Stimulated activated naive B cell treated with anti-CD40 and anti-IgM and Interleukin-4, amounts not matched to agents 10 μg/mL and 1 μg/mL and 100 μg/mL, for 72 hours (primary cell): ENCODE results near the gene CYP2C9.

ENCODE experiments used
- ATAC-seq, 2 donors: fragments of 150-1000 bp; cut with Tn5 transposase; replicated peaks; 2 replicates each; pipeline ENCODE4 v1.10.0; 2021; ENCODE audit warnings: moderate library complexity in 1 of 2
- DNase-seq: peaks from one replicate; pipeline ENCODE4 v3.0.0; 2021
- H3K27ac Mint-ChIP-seq: one replicate; pipeline ENCODE4 v1.8.0; 2022; ENCODE audit warnings: mild to moderate bottlenecking, mixed read lengths
- H3K27me3 Mint-ChIP-seq, 2 donors: one replicate each; pipeline ENCODE4 v1.8.0; 2022; ENCODE audit warnings: mixed read lengths in 2 of 2
- H3K36me3 Mint-ChIP-seq, 2 donors: one replicate each; pipeline ENCODE4 v1.8.0; 2022; ENCODE audit warnings: mixed read lengths in 2 of 2, mild to moderate bottlenecking in 1 of 2
- H3K4me1 Mint-ChIP-seq, 2 donors: one replicate each; pipeline ENCODE4 v1.8.0; 2022; ENCODE audit warnings: mixed read lengths in 2 of 2, mild to moderate bottlenecking in 1 of 2
- H3K4me3 Mint-ChIP-seq, 2 donors: one replicate each; pipeline ENCODE4 v1.8.0; 2022; ENCODE audit warnings: mild to moderate bottlenecking in 2 of 2, mixed read lengths in 2 of 2, moderate library complexity in 1 of 2
- H3K9me3 Mint-ChIP-seq, 2 donors: one replicate each; pipeline ENCODE4 v1.8.0; 2022; ENCODE audit warnings: mixed read lengths in 2 of 2, mild to moderate bottlenecking in 1 of 2

Gene CYP2C9

GRCh38 chr10:94991243-94991888 is 52.9 kb downstream of the CYP2C9 start:
- H3K4me1 Mint-ChIP-seq, result no peaks in the 10 kb centered on the region
- H3K36me3 Mint-ChIP-seq, result peaks cover 0 to 3% of the 10 kb centered on the region in 2 donors
- ATAC-seq (no peak), DNase-seq (no peak)
- peaks cover 14 to 15% of the 10 kb centered on the region in 2 donors for H3K9me3 Mint-ChIP-seq
- H3K4me3 Mint-ChIP-seq, result no peak overlapping the region
- H3K27me3 Mint-ChIP-seq, result peaks cover 0 to 4% of the 10 kb centered on the region in 2 donors
- H3K27ac Mint-ChIP-seq, result no peak overlapping the region

- Mint-ChIP-seq H3K4me3 (no peak overlapping the region), H3K9me3 (peaks cover 14 to 15% of the 10 kb centered on the region in 2 donors), H3K4me1 (no peaks in the 10 kb centered on the region), H3K27me3 (peaks cover 0 to 1% of the 10 kb centered on the region in 2 donors), H3K27ac (no peak overlapping the region), H3K36me3 (peaks cover 0 to 3% of the 10 kb centered on the region in 2 donors)
- ATAC-seq (no peak), DNase-seq (no peak)
Observed at GRCh38 chr10:94992811-94993210, 54.4 kb downstream of the CYP2C9 start.

GRCh38 chr10:94997741-94998174 is 59.3 kb downstream of the CYP2C9 start:
- Mint-ChIP-seq H3K4me1 (peaks cover 6% of the 10 kb centered on the region in 2 donors), H3K4me3 (no peak overlapping the region), H3K9me3 (peaks cover 0 to 4% of the 10 kb centered on the region in 2 donors), H3K36me3 (no peaks in the 10 kb centered on the region), H3K27me3 (peaks cover 12 to 13% of the 10 kb centered on the region in 2 donors), H3K27ac (no peak overlapping the region)
- no peak for ATAC-seq
- DNase-seq, result no peak

- H3K4me3 Mint-ChIP-seq, result no peak overlapping the region
- H3K4me1 Mint-ChIP-seq, result no peaks in the 10 kb centered on the region
- DNase-seq (no peak), ATAC-seq (no peak)
- no peaks in the 10 kb centered on the region for H3K36me3 Mint-ChIP-seq
- no peak overlapping the region for H3K27ac Mint-ChIP-seq
- no peaks in the 10 kb centered on the region for H3K9me3 Mint-ChIP-seq
- peaks cover 0 to 4% of the 10 kb centered on the region in 2 donors for H3K27me3 Mint-ChIP-seq
Observed at GRCh38 chr10:95026461-95026860, 88.0 kb downstream of the CYP2C9 start.

GRCh38 chr10:95031656-95032055 is 93.2 kb downstream of the CYP2C9 start:
- H3K36me3 Mint-ChIP-seq, result no peaks in the 10 kb centered on the region
- H3K27me3 Mint-ChIP-seq, result no peaks in the 10 kb centered on the region
- no peak overlapping the region for H3K4me3 Mint-ChIP-seq
- DNase-seq, result no peak
- no peak overlapping the region for H3K27ac Mint-ChIP-seq
- no peaks in the 10 kb centered on the region for H3K9me3 Mint-ChIP-seq
- no peak for ATAC-seq
- H3K4me1 Mint-ChIP-seq, result no peaks in the 10 kb centered on the region

GRCh38 chr10:95034401-95034800 is 95.9 kb downstream of the CYP2C9 start:
- ATAC-seq (no peak), DNase-seq (no peak)
- H3K9me3 Mint-ChIP-seq, result no peaks in the 10 kb centered on the region
- H3K4me3 Mint-ChIP-seq, result no peak overlapping the region
- H3K27ac Mint-ChIP-seq, result no peak overlapping the region
- H3K36me3 Mint-ChIP-seq, result no peaks in the 10 kb centered on the region
- H3K4me1 Mint-ChIP-seq, result no peaks in the 10 kb centered on the region
- H3K27me3 Mint-ChIP-seq, result no peaks in the 10 kb centered on the region

GRCh38 chr10:95035332-95036295 is 97.2 kb downstream of the CYP2C9 start:
- H3K4me1 Mint-ChIP-seq, result no peaks in the 10 kb centered on the region
- ATAC-seq (no peak), DNase-seq (no peak)
- H3K36me3 Mint-ChIP-seq, result no peaks in the 10 kb centered on the region
- no peaks in the 10 kb centered on the region for H3K9me3 Mint-ChIP-seq
- no peak overlapping the region for H3K27ac Mint-ChIP-seq
- no peaks in the 10 kb centered on the region for H3K27me3 Mint-ChIP-seq
- no peak overlapping the region for H3K4me3 Mint-ChIP-seq

GRCh38 chr10:95039281-95039680 is 100.8 kb downstream of the CYP2C9 start:
- no peak overlapping the region for H3K27ac Mint-ChIP-seq
- no peaks in the 10 kb centered on the region for H3K4me1 Mint-ChIP-seq
- no peaks in the 10 kb centered on the region for H3K27me3 Mint-ChIP-seq
- H3K9me3 Mint-ChIP-seq, result no peaks in the 10 kb centered on the region
- ATAC-seq, result no peak
- no peak overlapping the region for H3K4me3 Mint-ChIP-seq
- H3K36me3 Mint-ChIP-seq, result no peaks in the 10 kb centered on the region
- no peak for DNase-seq
